IPS-18a (cell line): Measurements from ENCODE around the gene OTOF.

ENCODE experiments used
- H3K27ac ChIP-seq: one replicate; pipeline ENCODE4 v1.5.1; 2013; ENCODE audit warnings: low read length
- H3K27me3 ChIP-seq: one replicate; pipeline ENCODE4 v1.6.1; 2013; ENCODE audit warnings: mild to moderate bottlenecking, low read length; ENCODE audit not compliant: control insufficient read depth, insufficient read depth
- H3K36me3 ChIP-seq: one replicate; pipeline ENCODE4 v1.6.1; 2013; ENCODE audit warnings: low read depth, low read length; ENCODE audit not compliant: control insufficient read depth
- H3K4me1 ChIP-seq: one replicate; pipeline ENCODE4 v1.6.1; 2013; ENCODE audit warnings: low read depth, low read length; ENCODE audit not compliant: control insufficient read depth
- H3K4me3 ChIP-seq: one replicate; pipeline ENCODE4 v1.5.1; 2013; ENCODE audit warnings: low read length
- H3K9ac ChIP-seq: one replicate; pipeline ENCODE4 v1.6.1; 2013; ENCODE audit warnings: mild to moderate bottlenecking, low read length, moderate library complexity
- H3K9me3 ChIP-seq: one replicate; pipeline ENCODE4 v1.6.1; 2013; ENCODE audit warnings: low read depth, low read length; ENCODE audit not compliant: control insufficient read depth

The OTOF gene

GRCh38 chr2:26477126-26477910 is 606 bp downstream of the OTOF start:
- no peak overlapping the region for H3K27ac ChIP-seq
- H3K4me3 ChIP-seq = no peak overlapping the region
- H3K9ac ChIP-seq = no peak overlapping the region
- no peaks in the 10 kb centered on the region for H3K27me3 ChIP-seq
- no peaks in the 10 kb centered on the region for H3K4me1 ChIP-seq
- H3K36me3 ChIP-seq = no peaks in the 10 kb centered on the region
- H3K9me3 ChIP-seq = no peaks in the 10 kb centered on the region

- no peaks in the 10 kb centered on the region for H3K36me3 ChIP-seq
- H3K4me1 ChIP-seq = no peaks in the 10 kb centered on the region
- H3K27ac ChIP-seq = no peak overlapping the region
- no peak overlapping the region for H3K4me3 ChIP-seq
- H3K27me3 ChIP-seq = no peaks in the 10 kb centered on the region
- no peaks in the 10 kb centered on the region for H3K9me3 ChIP-seq
- H3K9ac ChIP-seq = no peak overlapping the region
Measured at GRCh38 chr2:26475832-26476501, 2.0 kb downstream of the OTOF start.

- Histone ChIP-seq H3K36me3 (no peaks in the 10 kb centered on the region), H3K27ac (no peak overlapping the region), H3K27me3 (no peaks in the 10 kb centered on the region), H3K9ac (no peak overlapping the region), H3K9me3 (no peaks in the 10 kb centered on the region), H3K4me1 (no peaks in the 10 kb centered on the region), H3K4me3 (no peak overlapping the region)
Measured at GRCh38 chr2:26475037-26475436, 2.9 kb downstream of the OTOF start.

GRCh38 chr2:26474261-26474785 is 3.6 kb downstream of the OTOF start:
- Histone ChIP-seq H3K9me3 (no peaks in the 10 kb centered on the region), H3K27ac (no peak overlapping the region), H3K4me1 (no peaks in the 10 kb centered on the region), H3K9ac (no peak overlapping the region), H3K36me3 (no peaks in the 10 kb centered on the region), H3K4me3 (no peak overlapping the region), H3K27me3 (no peaks in the 10 kb centered on the region)

GRCh38 chr2:26473796-26474195 is 4.1 kb downstream of the OTOF start:
- no peaks in the 10 kb centered on the region for H3K4me1 ChIP-seq
- no peak overlapping the region for H3K9ac ChIP-seq
- no peaks in the 10 kb centered on the region for H3K9me3 ChIP-seq
- H3K4me3 ChIP-seq = no peak overlapping the region
- no peaks in the 10 kb centered on the region for H3K36me3 ChIP-seq
- no peak overlapping the region for H3K27ac ChIP-seq
- no peaks in the 10 kb centered on the region for H3K27me3 ChIP-seq

GRCh38 chr2:26472821-26473655 is 4.9 kb downstream of the OTOF start:
- Histone ChIP-seq H3K9ac (no peak overlapping the region), H3K4me1 (no peaks in the 10 kb centered on the region), H3K27me3 (no peaks in the 10 kb centered on the region)

GRCh38 chr2:26471766-26472706 is 5.9 kb downstream of the OTOF start:
- no peaks in the 10 kb centered on the region for H3K36me3 ChIP-seq
- no peak overlapping the region for H3K4me3 ChIP-seq
- no peaks in the 10 kb centered on the region for H3K27me3 ChIP-seq
- H3K9ac ChIP-seq = no peak overlapping the region
- no peaks in the 10 kb centered on the region for H3K4me1 ChIP-seq
- H3K27ac ChIP-seq = no peak overlapping the region
- H3K9me3 ChIP-seq = no peaks in the 10 kb centered on the region

More at GRCh38 chr2:26472821-26473655, 4.9 kb downstream of the OTOF start:
- Histone ChIP-seq H3K36me3 (no peaks in the 10 kb centered on the region), H3K9me3 (no peaks in the 10 kb centered on the region), H3K27ac (no peak overlapping the region), H3K4me3 (no peak overlapping the region)

- no peak overlapping the region for H3K27ac ChIP-seq
- H3K4me1 ChIP-seq = no peaks in the 10 kb centered on the region
- H3K36me3 ChIP-seq = no peaks in the 10 kb centered on the region
- H3K9ac ChIP-seq = no peak overlapping the region
- H3K9me3 ChIP-seq = no peaks in the 10 kb centered on the region
- no peak overlapping the region for H3K4me3 ChIP-seq
- H3K27me3 ChIP-seq = no peaks in the 10 kb centered on the region
Measured at GRCh38 chr2:26471289-26471688, 6.6 kb downstream of the OTOF start.

GRCh38 chr2:26470601-26471260 is 7.2 kb downstream of the OTOF start:
- Histone ChIP-seq H3K9me3 (no peaks in the 10 kb centered on the region), H3K9ac (no peak overlapping the region), H3K27me3 (no peaks in the 10 kb centered on the region), H3K4me1 (no peaks in the 10 kb centered on the region), H3K4me3 (no peak overlapping the region), H3K36me3 (no peaks in the 10 kb centered on the region), H3K27ac (no peak overlapping the region)

GRCh38 chr2:26469955-26470354 is 8.0 kb downstream of the OTOF start:
- Histone ChIP-seq H3K9ac (no peak overlapping the region), H3K27ac (no peak overlapping the region), H3K4me3 (no peak overlapping the region), H3K36me3 (no peaks in the 10 kb centered on the region), H3K27me3 (no peaks in the 10 kb centered on the region), H3K4me1 (no peaks in the 10 kb centered on the region), H3K9me3 (no peaks in the 10 kb centered on the region)
